HG03439 (cell line): ENCODE results near the gene MAPKAPK2.
"Not testable (repeated sequence)": the region's sequence is repeated elsewhere in the genome, so short reads cannot be mapped to it uniquely, and the experiment has no call there.

ENCODE experiments used
- ATAC-seq: cut with Tn5 transposase; IDR thresholded peaks from one replicate; pipeline ENCODE4 v1.9.1; 2021; ENCODE audit warnings: mild to moderate bottlenecking, moderate library complexity; ENCODE audit not compliant: unreplicated experiment

MAPKAPK2 gene

GRCh38 chr1:206739411-206740076, 54.8 kb downstream of the MAPKAPK2 start:
- ATAC-seq = peak; percentile 73

GRCh38 chr1:206741142-206741701, 56.5 kb downstream of the MAPKAPK2 start:
- no peak for ATAC-seq

DNA sequence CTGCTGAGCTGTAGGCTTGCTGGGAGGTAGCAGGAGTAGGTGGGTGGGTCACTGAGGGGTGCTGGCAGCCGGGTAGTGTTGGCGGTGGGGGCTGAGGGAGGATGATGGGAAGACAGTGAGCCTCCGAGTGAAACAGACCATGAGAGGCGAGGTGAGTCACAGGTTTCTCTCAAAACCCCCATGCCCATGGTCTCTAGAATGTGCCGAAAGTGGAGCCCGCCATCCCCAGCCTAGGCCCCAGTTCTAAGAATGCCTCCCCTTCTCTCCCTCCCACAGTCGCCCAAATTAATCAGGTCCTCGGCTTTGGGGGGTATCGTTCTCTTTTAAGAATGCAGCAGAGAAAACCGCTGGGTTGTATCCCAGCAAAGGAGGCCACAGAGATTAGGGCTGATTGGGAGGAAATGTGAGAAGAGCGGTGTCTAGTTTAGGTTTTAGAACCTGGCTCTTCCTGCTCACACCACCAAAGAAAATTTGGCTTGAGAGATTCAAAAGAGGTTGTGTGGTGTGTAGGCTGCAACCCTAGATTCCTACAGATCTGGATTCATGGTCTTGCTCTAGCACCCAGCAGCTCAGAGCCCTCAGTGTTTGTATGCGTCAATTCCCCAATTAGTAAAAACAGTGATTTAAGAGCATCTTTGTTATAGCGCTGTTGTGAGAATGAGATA, 58.1 kb downstream of the MAPKAPK2 start:
- ATAC-seq = no peak

DNA sequence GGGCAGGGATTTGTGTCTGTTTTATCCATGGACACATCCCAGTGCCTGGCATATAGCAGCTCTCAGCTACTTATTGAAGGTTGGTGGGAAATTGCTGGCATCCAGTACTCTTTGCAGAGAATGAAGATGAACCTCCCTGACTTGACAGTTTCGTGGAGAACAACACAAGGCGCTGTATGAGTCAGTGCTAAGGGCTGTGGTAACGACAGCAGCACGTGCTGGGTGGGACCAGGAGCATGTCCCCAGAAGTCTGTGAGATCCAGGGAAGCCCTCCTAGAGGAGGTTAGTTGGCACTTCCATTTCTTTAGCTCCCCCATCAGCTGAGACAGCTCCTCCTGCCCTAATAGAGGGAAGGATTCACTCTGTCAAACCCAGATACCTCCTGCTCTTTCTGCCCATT, 60.0 kb downstream of the MAPKAPK2 start:
- ATAC-seq = no peak

DNA sequence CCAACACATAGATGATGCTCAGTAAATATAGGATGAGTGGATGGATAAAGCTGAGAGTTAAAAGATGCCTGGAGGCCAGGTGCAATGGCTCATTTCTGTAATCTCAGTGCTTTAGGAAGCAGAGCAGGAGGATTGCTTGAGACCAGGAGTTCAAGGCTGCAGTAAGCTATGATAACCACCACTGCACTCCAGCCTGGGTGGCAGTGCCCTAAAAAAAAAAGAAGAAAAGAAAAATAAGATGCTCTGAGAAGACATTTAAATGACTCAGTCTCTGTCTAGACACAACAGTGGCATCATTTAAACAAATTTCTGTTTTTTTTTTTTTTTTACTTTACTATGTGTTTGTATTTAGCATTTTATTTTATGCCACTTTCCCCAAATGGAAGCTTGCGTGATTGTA, 60.6 kb downstream of the MAPKAPK2 start:
- ATAC-seq = no peak

DNA sequence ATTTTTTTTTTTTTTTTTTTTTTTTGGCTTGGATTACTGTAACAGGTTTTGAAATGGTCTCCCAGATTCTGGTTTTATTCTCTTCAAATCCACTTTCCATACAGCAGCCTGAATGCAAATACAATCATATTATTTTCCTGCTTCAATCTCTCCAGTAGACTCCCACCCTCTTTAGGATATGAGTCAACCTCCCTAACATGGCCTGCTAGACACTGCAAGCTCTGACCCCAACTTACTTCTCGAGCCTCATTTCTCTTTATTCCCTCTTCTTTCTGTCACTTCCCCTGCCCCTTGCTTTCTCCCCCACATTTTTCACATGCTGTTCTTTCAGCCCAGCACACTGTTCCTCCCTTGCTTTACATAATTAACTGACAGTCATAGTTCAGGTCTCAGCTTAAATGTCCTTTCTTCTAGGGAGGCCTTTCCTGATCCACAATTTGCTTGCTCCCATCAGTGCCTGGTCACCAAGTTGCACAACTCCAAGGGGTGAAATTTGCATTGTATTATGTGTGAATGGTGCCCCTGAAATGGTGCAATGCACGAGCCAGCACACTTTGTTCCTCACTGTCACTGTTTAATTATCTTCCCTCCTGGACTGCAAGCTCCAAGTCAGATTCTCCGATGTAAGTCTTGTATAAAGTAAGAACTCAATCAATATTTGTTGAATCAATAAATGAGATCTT, 63.8 kb downstream of the MAPKAPK2 start:
- no peak for ATAC-seq

- no peak for ATAC-seq
These were observed 67.2 kb downstream of the MAPKAPK2 start for GRCh38 chr1:206751891-206752290.

- no peak for ATAC-seq
These were observed 67.8 kb downstream of the MAPKAPK2 start for GRCh38 chr1:206752481-206752880.

DNA sequence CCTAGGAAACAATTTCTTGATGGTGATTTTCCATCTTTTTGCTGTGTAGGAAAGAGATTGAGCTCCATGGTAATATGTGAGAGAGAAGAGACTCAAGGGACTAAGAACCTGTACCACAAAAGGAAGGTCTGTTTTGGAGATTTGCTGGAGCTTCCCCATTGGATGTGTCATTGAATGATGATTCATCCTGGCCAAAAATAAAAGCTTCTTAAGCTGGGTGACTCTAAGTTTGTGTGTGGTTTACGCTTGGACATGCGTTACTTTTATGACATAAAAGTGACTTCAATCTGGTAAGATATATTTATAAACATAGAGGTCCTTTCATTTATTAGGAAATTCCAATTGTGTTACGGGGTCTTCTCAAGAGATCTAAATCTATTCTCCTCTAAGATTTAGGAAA, 68.4 kb downstream of the MAPKAPK2 start:
- ATAC-seq = no peak

- ATAC-seq = no peak
These were observed 69.3 kb downstream of the MAPKAPK2 start for GRCh38 chr1:206754011-206754410.

DNA sequence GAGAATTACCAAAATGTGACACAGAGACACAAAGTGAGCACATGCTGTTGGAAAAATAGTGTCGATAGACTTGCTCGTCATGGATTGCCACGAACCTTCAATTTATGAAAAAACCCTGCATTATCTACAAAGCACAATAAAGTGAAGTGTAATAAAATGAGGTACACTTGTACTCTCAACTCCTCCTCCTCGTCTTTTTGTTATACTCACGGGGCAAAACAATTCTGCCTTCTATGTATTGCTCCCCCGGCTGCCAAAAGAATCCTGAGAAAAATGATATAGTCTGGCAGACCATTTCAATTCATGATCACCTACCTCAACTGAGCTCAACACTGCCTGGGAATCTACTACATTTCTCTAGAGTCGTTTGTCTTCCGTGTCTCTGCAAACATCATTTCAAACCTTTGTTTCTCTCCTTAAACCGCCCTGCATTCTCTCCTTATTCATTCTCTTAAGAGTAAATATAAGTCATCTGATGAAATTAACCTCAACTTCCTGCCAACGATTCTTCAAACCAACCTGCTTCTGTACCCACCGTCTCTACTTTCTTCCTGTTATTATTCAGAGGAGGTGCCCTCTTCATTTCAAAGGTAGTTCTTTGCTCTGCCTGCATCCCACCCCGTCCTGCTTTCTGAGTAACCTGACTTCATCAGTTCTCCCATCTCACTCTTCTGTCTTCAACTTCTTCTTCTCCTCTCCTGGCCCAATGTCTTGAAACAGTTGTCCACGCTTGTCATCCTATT, 73.0 kb downstream of the MAPKAPK2 start:
- ATAC-seq = no peak

DNA sequence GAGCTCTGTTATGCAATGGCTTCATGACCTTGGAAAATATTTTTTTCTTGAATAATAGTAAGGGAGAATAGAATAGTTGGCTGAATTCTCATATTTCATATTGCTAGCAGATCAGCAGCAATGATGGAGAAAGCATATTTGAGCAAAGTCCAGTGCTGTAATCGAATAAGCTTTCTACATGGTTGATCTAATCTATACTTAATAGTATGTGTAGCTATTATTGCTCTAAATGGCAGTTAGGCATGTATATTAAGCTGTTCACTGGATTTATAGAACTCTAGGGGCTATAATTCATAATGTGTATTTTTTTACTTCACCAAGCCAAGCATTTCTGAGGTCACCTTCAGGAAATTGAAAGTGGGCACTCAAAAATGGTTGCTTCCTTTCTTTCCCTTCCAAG, 75.9 kb downstream of the MAPKAPK2 start:
- ATAC-seq = no peak

DNA sequence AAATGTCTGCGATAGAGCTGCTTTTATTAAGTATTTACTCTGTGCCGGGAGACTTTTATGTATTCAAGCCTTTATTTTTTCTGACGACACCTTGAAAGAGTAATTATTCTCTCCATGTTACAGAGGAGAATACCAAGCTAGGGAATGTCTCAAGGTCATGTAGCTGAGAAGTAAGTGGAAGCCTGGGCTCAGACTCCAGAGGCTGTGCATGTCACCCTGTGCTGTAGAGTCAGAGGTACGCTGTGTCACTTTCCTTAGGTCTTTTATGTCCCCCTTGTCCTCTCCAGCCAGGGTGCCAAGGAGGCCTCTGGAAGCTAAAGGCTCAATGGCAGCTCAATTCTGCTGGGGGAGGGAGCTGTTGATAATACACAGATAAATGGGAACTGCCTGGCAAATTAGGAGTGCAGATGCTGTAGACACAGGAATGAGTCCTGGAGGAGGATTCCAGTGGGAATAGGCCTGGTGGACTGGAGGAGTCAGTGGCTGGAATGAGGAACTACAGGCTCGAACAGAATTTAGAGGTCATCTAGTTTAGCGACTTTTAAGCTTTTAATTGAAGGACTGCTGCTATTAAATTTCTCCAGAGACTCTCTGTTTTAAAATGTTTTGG, 76.6 kb downstream of the MAPKAPK2 start:
- ATAC-seq = no peak

DNA sequence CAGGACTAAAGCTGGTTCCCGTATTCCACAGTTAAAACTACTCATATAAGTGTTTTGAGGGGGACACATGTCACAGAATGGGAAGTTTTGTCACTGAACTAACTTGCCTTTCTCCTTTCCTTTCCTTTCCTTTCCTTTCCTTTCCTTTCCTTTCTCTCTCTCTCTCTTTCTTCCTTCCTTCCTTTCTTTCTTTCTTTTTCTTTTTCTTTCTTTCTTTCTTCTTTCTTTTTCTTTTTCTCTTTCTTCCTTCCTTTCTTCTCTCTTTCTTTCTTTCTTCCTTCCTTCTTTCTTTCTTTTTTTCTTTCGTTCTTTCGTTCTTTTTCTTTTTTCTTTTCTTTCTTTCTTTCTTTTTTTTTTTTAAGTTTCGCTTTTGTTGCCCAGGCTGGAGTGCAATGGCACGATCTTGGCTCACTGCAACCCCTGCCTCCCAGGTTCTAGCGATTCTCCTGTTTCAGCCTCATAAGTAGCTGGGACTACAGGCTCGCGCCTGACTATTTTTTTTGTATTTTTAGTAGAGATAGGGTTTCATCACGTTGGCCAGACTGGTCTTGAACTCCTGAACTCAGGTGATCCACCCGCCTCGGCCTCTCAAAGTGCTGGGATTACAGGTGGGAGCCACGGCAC, 78.1 kb downstream of the MAPKAPK2 start:
- not testable (repeated sequence) for ATAC-seq

- not testable (repeated sequence) for ATAC-seq
These were observed 81.1 kb downstream of the MAPKAPK2 start for GRCh38 chr1:206765771-206766170.

- ATAC-seq = peak; percentile 48
These were observed 81.6 kb downstream of the MAPKAPK2 start for GRCh38 chr1:206766251-206766856.

- ATAC-seq = no peak
These were observed 84.0 kb downstream of the MAPKAPK2 start for GRCh38 chr1:206768472-206769303.

GRCh38 chr1:206769304-206769731, 84.6 kb downstream of the MAPKAPK2 start:
- ATAC-seq = peak; percentile 58
